ENCODE data around the gene KIRREL1.

GRCh38 chr1:158101455-158101854, 108.0 kb downstream of the KIRREL1 start:
- no peak for TF ChIP-seq CTCF (IDR thresholded peaks at IDR 0.05 in 8 of 11, conservative IDR thresholded peaks at IDR 0.05 in 3 of 11)
- TF ChIP-seq POLR2A (IDR thresholded peaks at IDR 0.05) = no peak

Measured in spleen (tissue), 7 donors.